Stimulated activated CD8-positive, alpha-beta memory T cell treated with anti-CD3 and anti-CD28 coated beads, Interleukin-12 subunit alpha, Interleukin-12 subunit beta, amount 100 ng/mL, for 1 hour (primary cell): ENCODE measurements around the gene COX10.
A peak's percentile ranks its signal among the peaks of the same experiment; 100 is the strongest.
"Not testable (repeated sequence)": the region's sequence is repeated elsewhere in the genome, so short reads cannot be mapped to it uniquely, and the experiment has no call there.

Source experiments
- DNase-seq: peaks from one replicate; pipeline ENCODE4 v3.0.0-alpha.2; 2020; ENCODE audit warnings: low read depth

COX10 gene

DNA sequence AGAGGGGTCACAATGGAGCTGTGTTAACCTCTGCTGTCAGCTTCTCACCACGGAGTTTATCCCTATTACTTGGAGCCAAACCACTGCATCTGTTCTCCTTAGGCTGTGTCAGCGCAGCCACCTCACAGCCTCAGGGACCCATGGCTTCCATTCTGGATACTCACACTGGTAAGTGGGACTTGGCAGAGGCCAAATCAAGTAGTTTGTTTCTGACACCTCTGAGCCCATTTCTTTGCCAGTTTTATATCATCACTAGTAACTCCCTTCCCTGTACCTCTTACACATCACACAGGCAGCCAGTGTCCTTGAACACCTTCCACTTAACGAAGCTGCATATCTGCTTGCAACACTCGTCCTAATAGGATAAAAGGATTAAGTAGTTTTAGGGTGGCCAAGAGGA is 108.5 kb downstream of the COX10 start:
- DNase-seq = not testable (repeated sequence)

DNA sequence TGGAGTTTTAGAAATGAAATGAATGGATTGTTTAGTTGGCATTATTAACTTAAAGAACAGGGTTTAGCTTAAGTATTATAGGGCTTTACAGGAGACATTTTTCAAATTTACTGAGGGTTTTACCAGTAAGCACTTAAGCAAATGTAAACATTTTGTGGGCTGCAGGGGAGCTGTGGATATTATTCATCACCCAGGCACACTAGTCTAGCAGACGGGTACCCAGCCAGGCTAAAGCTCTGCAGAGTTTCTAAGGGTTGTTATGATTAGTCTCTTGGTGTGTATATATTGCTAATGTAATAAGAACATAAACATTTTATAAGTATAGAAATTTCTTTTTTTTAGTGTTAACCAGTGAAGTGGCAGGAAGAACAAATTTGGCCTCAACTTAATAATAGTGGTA is 110.6 kb downstream of the COX10 start:
- DNase-seq = not testable (repeated sequence)

DNA sequence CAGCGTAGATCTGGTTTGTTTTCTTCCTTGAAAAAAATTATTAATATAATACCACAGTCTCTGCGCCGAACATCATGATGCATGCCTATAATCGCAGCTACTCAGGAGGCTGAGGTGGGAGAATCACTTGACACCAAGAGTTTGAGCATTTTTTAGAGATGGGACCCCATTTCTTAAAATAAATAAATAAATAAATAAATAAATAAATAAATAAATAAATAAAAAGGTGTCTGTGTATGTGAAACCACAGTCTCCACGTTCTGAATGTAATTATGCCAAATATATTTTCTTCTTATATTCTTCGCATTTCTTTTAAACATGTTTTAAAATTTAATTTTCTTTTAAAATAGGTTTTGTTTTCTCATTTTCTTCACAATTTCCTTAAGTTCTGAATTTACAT is 112.8 kb downstream of the COX10 start:
- DNase-seq = not testable (repeated sequence)

DNA sequence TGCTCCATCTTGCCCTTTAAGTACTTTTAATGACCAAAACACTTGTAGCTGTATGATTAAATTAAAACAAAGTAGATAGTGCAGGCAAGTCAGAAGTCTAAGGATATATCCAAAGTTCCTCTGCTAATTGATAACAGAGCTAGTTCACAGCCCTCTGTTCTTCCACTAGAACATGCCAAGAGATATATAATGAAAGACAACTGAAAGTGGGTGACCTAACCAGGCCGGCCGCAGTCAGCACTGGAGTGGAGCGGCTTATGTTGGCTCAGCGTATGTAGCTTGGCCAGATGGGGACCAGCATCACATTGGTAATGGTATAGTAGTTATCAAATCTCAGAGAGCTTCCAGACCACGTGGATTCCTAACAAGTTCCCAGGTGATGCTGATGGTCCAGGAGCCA is 115.2 kb downstream of the COX10 start:
- DNase-seq = not testable (repeated sequence)

- DNase-seq = not testable (repeated sequence)
Observed at GRCh38 chr17:14186443-14186842, 117.1 kb downstream of the COX10 start.

DNA sequence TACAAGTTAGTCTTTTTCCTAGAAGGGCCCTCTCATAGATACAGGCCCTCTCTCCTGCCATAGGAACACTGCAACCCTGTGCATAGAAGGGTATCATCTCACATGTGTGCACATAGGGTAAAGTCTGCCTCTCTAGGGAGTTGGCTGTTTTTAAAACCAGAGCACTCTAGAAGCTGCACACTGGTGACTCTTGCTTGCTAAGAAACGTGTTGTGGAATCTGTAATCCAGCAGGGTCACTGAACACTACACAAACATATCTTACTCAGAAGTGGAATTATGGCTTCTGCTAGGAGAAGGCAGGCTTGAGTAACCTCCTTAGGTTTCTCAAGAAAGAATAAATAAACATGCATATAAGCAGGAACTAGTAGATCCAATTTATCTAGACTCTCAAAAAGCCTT is 121.5 kb downstream of the COX10 start:
- not testable (repeated sequence) for DNase-seq

GRCh38 chr17:14191469-14191868 is 122.2 kb downstream of the COX10 start:
- DNase-seq = not testable (repeated sequence)

- DNase-seq = not testable (repeated sequence)
Observed at GRCh38 chr17:14192039-14192438, 122.7 kb downstream of the COX10 start.

- not testable (repeated sequence) for DNase-seq
Observed at GRCh38 chr17:14192636-14193344, 123.5 kb downstream of the COX10 start.

GRCh38 chr17:14196377-14196997 is 127.2 kb downstream of the COX10 start:
- DNase-seq = no peak

- no peak for DNase-seq
Observed at GRCh38 chr17:14197057-14197456, 127.8 kb downstream of the COX10 start.

DNA sequence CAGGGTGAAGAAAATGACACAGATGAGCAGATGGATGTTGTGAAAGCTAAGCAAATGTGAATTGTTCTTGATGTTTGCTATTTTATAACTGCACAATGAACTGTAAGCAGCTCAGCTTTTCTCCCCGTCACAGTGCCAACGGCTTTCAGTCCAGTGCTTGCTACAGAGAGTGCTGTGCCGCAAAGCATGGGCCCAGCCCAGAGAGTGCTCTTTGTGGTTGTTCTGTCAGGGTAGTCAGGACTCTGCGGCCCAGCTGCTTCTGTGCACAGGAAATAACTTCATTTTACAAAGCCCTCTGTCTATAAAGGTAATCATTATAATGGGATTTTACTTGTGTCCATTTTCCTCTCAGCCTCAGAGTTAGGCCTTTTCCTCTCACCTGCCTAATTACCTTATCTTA is 128.3 kb downstream of the COX10 start:
- no peak for DNase-seq

DNA sequence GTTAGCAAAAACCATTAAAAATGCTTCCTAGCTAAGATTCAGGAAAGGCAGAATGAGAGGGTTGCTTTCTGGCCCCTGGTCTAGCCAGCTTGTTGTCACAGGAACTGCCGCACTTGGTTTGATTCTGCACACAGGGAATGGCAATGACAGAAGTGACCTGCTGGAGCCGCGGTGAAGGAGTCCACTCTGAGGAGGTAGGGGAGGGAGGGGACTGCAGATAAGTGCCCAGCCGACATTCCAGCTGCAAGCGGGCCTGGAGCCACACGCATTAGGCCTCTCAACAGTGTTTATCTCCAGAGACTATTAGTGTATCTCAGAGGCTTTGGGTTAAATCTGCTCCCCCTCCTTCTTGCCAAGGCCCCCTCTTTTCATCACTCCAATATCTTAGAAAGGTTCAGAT is 128.7 kb downstream of the COX10 start:
- DNase-seq = no peak

GRCh38 chr17:14198575-14198974 is 129.3 kb downstream of the COX10 start:
- no peak for DNase-seq

DNA sequence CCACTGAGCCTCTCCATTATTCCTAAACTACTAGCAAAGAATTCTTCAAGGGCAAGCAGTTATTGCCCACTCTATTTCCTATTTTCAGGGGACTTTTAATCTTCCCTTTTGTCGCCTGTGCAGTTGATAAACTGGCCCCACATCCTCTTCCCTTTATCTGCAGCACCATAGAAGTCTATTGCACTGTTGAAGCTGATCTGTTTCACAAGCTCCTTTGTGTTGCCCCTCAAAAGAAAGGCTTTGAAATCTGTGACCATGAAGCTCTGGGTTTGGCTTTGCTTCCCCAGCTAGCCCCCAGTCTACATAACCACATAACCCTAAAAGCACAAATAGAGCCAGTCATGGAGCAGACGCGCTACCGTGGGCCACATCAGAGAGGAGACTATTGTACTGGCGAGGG is 130.3 kb downstream of the COX10 start:
- no peak for DNase-seq

DNA sequence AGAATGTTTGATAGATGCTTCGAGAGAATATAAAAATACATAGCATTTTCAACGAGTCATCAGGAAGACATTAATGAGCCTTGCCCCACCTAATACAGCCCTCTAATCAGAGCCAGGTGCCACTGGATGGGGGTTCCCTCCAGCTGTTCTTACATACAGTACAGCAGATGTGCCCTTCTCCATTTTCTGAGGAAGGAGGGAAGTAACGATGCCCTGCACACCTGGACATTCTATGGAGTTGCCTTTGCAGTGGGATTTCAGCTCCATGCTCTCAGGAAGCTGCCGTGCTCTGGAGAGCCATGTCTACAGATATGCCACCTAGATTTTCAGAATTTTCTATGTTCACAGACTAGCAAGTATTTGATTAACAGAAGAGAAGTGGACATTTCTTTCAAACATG is 131.1 kb downstream of the COX10 start:
- DNase-seq = no peak

GRCh38 chr17:14201021-14201987 is 132.0 kb downstream of the COX10 start:
- peak; percentile 43 for DNase-seq

GRCh38 chr17:14201988-14202380 is 132.7 kb downstream of the COX10 start:
- DNase-seq = no peak

DNA sequence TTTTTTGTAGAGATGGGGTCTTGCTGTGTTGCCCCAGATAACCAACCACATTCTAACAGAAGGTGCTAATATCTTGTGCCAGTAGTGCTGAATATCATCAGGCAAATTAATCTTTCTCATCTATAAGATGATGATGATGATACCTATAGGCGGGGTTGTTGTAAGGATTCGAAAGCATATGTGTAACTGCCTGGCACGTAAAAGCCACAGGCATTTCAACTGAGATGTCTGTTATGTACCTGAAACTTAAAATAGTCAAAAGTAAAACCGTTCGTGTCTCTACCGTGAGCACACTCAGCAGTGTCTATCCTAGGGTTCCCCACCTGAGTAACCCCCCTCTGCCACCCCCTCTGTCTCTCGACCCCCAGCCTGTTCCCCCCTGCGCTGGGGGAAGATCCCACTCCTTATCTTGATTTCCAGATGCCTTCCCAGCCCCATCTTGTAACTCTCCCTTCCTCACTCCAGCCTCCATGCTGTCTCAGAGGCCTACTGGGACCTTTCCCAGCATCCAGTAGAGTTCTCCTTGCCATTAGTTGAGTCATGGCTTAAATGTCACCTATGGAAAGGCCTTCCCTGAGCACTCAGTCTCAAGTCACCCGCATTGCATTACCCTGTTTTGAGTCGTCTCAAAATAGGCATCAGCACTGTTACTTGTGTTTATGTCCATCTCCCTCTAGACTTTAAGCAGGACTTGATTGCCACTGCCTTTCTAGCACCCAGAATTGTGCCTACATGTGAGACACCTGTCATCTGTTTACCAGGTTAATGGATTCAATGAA is 133.3 kb downstream of the COX10 start:
- DNase-seq = no peak

DNA sequence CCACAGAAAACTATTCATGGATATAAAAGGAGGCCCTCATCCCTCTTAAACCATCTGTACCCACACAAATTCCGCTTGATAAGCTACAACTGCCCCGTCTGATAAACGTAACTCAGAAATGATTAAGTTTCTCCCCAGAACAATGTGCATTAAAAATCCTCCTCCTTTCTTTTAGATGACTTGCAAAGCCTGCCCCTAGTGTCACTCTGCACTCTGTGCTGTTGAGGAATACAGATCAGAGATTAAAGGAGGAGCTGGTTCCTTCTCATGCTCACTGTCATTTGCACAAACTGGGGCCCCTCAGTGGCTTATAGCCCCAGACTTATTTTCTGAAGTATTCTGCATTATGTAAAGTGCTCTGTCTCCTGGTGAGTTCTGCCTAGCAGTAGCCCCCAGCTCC is 134.1 kb downstream of the COX10 start:
- no peak for DNase-seq

DNA sequence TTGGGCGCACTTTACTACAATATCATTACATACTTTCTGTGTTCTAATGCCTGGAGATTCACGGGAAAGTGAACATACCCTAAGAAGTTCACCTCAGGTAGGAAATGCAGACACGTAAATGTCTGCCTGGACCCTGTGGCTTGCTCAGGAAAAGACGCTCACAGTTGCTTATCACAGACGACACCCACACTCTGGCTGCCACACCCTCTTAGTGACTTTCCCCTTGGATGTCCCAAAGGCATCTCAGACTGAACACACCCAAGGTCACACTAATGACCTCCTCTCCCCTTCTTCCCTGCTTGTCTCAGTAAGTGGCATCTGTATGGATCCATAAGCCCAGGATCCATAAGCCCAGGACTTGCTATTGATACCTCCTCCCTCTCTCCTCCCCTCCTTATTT is 134.8 kb downstream of the COX10 start:
- no peak for DNase-seq

DNA sequence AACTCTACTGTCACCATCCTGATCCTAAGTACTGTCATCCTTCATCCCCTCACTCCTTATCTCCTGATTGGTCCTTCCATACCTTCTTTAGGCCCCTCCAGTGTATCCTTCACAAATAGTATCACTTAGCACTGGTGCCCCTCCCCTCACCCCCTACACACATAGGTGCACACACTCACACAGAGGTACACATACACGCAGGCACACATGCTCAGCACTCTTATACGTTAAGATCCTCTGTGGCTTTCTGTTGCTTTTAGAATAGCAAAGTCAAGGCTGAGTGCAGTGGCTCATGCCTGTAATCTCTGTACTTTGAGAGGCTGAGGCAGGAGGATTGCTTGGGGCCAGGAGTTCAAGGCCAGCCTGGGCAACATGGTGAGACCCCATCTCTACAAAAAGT is 135.2 kb downstream of the COX10 start:
- DNase-seq = no peak
